NOMO-1 (cell line): ENCODE results near the gene CD84.
"Not testable (repeated sequence)": the region's sequence is repeated elsewhere in the genome, so short reads cannot be mapped to it uniquely, and the experiment has no call there.

Source experiments
- DNase-seq, 2 experiments: peaks; one replicate each; lab custom pipeline; 2025; ENCODE audit not compliant: unreplicated experiment in 2 of 2; lab: John Stamatoyannopoulos, UW

Gene CD84

DNA sequence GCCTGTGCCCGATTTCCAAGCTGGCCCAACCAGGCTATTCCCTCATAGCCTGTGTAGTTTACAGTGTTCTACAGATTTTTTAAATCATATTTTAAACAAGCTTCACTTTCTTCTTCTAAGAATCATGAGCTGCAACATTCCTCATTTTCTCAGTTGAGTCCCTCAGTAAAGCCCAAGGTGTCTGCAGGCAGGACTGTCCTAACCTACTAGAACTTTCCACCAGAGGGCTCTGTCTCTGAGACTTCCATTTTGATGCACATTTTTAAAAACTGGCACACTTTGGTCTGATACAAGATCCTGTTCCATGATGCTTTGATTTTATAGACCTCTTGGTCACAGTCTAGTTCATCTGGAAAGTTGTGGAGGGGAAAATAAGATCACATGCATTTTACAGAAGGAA, 34.6 kb downstream of the CD84 start:
- no peak for DNase-seq

DNA sequence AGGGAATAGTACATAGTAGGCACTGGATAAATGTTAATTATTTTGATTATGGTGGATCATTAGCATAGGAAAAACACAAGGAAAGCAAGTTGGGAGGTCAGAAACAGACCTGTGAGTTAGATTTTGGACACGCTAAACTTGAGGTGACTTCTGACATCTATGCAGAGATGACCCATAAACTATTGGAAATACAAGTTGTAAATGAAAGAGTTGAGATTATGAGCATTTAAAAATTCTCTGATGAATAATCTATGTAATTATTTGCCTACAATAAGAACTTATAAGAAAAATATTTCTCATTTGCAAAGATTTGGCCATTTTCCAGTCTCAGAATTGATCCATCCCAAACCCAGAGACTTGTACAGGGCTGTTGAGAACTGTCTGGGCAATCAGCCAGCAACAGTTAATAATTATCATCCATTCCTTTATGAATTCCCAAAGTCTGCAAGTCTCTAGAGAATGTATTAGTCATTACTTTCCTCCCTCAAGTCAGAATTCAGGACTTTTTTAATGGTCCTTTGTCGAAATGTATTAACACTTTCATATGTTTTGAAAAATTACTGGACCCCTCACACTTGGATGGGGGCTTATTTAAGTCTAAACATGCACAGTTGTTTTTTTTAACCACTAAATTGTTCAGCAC, 36.9 kb downstream of the CD84 start:
- DNase-seq, result no peak

DNA sequence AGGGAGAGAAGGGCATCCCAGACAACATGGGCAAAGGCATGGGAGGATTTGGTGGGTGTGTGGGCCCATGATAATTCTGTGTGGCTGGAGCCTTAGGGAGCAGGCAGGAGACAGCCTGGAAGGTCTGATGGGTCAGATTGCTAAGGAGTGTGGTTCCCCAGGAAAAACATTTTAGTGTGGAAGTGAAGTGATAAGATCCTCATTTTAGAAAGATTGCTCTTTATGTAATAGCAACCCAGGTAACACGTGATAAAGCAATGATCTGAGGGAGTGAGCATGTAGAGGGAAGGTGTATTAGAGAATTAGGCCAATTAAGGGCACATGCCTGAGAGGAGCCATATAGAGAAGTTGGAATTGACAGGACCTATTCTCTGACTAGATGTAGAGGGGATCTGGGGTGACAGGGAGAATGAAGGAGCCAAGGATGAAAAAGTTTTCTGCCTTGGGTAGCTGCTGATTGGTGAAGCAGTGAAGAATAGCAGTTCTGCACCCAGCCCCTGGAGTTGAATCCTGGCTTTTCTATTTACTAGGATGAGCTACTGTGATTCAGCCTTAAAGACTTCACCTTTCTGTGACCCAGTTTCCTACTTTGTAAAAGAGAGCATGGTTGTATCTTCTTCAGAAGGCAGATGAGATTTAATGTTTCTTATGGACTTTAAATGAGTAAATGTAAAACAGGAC, 37.5 kb downstream of the CD84 start:
- no peak for DNase-seq

DNA sequence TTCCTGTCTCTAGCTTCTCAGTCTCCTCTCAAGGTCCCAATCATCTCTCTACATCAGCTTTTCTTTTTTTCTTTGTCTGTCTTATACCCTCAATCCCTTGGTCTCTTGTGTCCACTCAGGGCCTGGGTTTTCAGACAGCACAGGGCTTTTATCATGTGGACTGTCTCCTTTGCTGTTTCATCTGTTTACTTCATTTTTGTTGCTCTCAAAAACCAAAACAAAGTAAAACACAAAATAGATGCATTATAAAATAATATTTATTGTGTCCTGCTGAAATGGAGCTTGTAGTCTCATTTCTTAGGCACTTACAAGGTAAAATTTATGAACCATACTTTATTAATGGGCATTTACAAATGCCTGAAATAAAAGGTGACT, 38.5 kb downstream of the CD84 start:
- no peak for DNase-seq

DNA sequence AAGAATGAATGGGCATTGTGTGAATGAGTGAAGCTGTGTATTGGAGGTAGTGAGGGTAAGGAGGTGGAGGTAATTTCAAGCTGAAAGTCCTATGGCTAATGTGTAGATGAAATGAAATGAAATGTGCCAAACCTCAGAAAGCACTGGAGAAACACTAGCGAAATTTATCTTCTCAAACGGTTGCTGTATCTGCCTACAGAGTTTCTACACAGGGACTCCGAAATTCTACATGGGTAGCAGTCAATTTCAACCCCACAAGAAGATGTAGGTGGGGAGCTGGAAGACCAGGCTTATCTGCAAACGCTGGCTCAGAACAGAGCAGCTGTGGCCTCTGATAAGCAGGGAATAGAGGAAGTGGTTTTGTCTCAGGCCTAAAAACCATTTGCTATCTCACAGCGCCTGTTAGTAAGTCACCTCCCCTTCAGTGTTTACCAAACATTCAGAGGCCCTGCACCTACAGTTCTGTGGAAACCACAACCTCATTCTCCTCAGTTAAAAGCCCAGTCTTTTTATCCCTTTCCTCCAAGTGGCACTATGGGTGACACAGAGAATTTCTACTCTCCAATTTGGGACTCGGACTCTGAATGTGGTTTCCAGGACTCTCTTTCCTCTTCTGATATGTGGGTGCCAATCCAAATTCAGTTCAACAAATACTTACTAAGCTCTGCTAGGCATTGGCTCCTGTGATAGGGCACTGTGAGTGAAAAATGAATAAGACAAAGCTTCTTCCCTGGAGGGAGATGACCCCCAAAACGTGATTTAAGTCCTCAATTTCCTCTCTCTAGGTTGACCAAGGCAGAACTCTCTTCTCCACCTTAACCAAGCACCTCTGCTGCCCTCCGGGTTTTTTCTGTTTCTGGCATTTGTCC, 39.1 kb downstream of the CD84 start:
- DNase-seq, result peak; percentile 87 to 94

DNA sequence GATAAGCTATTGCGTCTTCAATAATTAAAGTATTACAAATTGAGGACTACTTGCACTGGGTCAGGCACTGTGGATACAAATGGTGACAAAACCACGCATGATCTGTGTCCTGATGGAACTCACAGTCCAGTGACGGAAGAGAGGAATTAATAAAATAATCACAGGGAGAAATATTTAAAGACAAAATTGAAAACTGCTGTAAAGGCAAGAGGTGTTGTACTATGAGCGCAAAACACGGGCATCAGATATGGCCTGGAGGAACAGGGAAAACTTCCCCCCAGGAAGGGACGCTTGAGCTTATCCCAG, 39.7 kb downstream of the CD84 start:
- no peak for DNase-seq

DNA sequence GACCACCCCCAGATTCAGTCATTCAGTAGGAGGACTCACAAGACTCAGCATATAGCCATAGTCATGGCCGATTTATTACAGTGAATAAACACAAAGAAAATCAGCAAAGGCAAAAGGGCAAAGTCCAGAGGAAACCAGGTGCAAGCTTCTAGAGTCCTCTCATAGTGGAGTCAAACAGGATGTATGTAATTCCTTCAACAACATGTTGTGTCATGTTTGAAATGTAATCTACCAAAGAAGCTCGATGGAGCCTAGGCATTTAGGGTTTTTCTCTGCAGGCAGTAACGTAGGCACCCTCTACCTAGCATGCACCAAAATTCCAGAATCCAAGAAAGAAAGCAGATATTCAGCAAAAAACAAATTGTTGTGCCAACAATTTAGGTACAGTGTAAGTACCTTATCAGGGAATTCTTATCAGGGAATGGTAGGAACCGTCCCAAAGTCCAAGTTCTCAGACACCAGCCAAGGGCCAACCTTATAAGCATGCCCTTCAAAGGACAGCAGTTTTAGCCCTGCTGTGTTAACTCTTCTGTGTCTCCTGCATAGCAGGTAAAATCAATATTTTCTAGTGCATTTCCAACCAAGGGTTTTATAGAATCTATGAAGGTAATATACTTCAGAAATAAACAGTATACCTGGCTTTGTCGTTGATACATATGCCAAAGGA, 40.2 kb downstream of the CD84 start:
- no peak for DNase-seq

DNA sequence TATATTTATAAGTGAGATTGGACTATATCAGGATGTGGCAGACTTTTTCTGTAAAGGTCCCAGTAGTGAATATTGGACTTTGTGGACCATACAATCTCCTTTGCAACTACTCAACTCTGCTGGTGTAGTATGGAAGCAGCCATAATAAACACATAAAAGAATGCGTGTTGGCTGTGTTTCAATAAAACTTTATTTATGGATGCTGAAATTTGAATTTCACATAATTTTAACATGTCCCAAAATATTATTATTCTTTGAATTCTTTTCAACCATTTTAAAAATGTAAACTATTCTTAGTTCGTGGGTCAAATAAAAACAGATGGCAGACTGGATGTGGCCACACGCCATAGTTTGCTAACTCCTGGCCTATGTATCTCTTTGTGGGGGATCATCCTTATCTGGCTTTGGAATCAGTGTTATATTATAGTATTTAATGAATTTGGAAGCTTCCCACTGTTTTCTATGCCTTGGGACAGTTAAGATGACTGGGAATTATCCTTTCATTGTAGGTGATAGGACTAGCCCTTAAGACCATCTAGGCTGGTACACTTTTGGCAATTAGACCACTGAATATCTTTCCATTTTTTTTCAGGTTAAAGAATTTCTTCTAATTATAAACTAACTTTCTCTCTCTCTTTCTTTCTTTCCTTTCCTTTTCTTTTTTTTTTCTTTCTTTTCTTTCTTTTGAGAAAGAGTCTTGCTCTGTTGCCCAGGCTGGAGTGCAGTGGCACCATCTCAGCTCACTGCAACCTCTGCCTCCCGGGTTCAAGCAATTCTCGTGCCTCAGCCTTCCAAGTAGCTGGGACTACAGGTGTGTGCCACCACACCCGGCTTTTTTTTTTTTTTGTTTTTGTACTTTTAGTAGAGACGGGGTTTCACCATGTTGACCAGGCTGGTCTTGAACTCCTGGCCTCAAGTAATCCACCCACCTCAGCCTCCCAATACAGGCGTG, 41.3 kb downstream of the CD84 start:
- no peak for DNase-seq

DNA sequence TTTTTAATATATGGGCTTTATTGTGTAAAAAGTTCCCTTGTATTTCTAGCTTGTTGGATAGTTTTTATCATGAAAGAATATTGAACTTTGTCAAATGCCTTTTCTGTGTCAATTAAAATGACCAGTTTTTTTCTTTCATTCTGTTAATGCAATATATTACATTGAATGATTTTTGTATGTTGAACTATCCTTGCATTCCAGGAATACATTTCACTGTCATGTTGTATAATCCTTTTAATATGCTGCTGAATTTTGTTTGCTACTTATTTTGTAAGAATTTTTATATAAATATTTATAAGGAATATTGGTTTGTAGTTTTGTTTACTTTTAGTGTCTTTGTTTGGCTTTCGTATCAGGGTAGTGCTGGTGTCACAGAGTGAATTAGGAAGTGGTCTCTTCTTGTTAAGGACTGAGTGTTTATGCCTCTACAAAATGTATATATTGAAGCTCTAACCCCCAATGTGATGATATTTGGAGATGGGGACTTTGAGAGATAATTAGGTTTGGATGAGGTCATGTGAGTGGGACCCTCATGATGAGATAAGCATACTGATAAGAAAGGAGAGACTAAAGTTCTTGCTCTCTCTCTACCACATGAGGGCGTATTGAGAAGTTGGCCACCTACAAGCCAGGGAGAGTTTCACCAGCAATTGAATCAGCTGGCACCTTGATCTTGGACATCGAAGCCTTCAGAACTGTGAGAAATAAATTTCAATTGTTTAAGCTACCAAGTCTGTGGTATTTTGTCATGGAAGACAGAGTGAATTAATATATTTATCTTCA, 44.3 kb downstream of the CD84 start:
- no peak for DNase-seq

DNA sequence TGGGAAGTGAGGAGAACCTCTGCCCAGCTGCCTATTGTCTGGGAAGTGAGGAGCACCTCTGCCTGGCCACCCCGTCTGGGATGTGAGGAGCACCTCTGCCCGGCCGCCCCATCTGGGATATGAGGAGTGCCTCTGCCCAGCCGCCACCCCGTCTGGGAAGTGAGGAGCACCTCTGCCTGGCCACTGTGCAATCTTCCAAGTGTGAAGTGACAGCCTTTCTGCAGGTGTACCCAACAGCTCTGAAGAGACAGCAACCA, 46.8 kb downstream of the CD84 start:
- not testable (repeated sequence) for DNase-seq

DNA sequence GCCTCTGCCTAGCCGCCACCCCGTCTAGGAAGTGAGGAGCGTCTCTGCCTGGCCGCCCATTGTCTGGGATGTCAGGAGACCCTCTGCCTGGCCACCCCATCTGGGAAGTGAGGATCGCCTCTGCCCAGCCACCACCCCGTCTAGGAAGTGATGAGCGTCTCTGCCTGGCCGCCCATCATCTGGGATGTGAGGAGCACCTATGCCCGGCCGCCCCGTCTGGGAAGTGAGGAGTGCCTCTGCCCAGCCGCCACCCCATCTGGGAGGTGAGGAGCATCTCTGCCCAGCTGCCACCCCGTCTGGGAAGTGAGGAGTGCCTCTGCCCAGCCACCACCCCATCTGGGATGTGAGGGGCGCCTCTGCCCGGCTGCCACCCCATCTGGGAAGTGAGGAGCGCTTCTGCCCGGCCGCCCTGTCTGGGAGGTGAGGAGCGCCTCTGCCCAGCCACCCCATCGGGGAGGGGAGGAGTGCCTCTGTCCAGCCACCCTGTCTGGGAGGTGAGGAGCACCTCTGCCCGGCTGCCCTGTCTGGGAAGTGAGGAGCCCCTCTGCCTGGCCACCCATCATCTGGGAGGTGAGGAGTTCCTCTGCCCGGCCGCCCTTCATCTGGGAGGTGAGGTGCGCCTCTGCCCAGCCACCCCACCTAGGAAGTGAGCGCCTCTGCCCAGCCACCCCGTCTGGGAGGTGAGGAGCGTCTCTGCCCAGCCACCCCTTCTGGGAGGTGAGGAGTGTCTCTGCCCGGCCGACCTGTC, 47.3 kb downstream of the CD84 start:
- not testable (repeated sequence) for DNase-seq

DNA sequence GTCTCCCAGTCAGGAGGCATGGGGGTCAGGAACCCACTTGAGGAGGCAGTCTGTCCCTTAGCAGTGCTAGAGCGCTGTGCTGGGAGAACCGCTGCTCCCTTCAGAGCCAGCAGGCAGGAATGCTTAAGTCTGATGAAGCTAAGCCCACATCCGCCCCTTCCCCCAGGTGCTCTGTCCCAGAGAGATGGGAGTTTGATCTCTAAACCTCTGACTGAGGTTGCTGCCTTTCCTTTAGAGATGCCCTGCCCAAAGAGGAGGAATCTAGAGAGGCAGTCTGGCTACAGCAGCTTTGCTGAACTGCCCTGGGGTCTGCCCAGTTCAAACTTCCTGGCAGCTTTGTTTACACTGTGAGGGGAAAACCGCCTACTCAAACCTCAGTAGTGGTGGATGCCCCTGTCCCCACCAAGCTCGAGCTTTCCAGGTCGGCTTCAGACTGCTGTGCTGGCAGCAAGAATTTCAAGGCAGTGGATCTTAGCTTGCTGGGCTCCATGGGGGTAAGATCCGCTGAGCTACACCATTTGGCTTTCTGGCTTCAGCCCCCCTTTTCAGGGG, 49.8 kb downstream of the CD84 start:
- not testable (repeated sequence) for DNase-seq

DNA sequence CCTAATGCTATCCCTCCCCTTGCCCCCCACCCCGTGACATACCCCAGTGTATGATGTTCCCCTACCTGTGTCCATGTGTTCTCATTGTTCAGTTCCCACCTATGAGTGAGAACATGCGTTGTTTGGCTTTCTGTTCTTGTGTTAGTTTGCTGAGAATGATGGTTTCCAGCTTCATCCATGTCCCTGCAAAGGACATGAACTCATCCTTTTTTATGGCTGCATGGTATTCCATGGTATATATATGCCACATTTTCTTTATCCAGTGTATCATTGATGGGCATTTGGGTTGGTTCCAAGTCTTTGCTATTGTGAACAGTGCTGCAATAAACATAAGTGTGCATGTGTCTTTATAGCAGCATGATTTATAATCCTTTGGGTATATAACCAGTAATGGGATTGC, 55.5 kb downstream of the CD84 start:
- DNase-seq, result not testable (repeated sequence)

DNA sequence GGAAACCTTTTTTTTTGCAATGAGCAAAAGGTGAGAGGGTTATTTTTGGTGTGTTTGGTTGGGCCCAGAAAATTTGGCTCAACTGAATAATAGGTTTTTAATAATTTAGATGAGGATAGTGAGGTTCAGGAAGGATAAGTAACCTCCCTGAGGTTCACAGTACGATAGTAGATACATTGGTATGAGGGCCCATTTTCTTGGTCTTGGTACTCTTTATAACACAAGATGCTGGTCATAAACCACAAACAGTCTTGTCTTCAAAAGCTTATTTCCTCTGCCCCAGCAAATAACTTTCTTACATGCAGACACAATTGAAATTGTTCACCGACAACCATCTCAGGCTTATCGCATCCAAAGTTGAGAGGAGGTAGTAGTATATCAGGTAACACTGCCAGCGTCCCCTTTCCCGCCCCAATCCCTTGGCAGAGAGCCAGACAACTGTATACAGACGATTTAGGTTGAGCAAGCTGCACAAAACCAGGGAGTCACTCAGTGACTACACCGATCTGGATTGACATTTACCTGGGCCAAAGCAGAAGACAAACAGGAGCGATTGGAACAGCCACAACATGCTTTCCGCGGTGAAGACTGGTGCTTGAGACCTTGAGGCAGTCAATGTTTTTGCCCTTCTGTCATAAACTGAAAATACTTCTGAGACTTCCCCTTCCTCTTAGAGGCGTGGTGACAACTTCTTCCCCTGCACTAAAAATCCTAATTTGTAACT, 56.5 kb downstream of the CD84 start, which contains the start of gene SLAMF6:
TSS of gene SLAMF6 (minus strand) at position 634 of the 724 bp plus-strand sequence. CDS start at position 571, 63 bp downstream.
- peak; percentile 15 to 22 for DNase-seq

DNA sequence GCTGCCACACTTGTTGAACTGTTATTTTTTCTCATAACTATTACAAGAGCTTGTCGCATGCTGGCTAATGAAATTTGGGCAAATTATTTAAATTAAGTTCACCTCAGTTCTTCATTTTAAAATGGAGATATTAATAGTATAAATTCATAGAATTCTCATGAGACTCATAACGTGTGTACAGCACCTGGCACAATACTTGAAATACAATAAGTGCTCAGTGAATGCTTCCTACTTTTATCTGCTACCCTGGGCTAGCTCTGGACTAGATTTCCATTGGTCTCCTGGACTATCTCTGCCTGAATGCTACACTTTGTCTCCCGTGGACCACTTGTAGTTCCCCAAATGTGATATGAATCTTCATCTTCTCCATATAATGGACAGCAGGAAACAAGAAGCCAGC, 57.2 kb downstream of the CD84 start:
- DNase-seq, result no peak

DNA sequence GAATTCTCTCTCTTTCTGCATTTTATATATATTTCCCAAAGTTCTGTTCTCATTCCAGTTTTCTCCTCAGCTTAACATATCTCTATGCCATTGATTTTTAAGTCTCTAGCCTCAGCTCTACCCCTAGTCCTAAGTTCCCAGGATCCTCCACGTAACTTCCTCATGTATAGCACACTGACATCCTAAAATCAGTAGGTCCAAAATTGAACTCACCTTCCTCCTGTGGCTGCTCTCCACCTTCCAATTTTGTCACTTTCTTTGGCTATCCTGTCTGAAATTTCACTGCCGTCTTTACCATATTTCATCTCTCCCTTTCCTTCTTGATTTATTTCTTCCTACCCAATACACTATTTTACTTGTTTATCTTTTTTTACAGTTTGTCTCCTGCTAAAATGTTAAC, 57.7 kb downstream of the CD84 start:
- DNase-seq, result no peak

DNA sequence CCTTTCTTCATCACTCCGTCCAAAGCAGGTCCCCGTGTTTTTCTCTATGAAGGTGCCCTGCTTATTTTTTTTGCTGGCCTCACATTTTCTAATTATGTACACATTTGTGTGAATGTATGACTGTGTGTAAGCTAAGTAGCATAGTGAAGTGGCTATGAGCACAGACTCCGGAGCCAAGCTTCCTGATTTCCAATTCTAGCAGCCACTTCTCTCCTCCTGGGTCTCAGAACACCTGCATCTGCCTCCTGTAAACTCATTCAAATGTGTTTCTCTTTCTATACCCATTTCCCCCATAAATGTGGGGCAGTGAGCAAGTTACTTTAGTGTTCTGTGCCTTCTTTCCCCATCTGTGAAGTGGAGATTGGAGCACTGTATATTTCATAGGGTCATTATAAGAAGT, 58.3 kb downstream of the CD84 start:
- no peak for DNase-seq

DNA sequence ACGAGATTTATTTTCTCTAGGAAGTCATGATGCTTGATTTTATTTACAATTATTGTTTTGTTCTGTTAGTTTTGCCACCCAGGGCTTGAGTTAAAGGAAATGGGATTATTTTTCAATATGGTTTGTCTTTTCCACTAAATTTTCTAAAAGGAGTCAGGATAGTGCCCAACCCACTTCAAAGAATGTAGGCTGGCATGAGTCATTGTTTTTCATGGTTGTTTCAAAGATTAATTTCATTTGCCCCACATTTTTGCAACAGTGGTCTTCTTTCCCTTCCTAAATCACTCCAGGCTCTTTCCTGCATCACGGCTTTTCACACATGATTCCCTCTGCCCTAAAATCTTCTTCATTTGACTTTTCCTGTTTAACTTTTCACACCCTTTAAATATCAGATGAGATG, 58.7 kb downstream of the CD84 start:
- no peak for DNase-seq
